Epithelial cell of proximal tubule (primary cell): ENCODE measurements around the gene XPNPEP2. TPM values are rescaled to one million over a fixed set of nuclear protein-coding genes. Genes with fewer than 3 reads are reported as not detected.

ENCODE experiments used
- DNase-seq: peaks from one replicate; pipeline ENCODE4 v3.0.0-alpha.2; 2011; ENCODE audit warnings: low read depth
- H3K4me3 ChIP-seq: 2 replicates; pipeline ENCODE4 v1.5.1; 2011; ENCODE audit warnings: low read depth, mild to moderate bottlenecking, low read length
- CTCF ChIP-seq: conservative IDR thresholded peaks from 2 replicates; pipeline ENCODE4 v1.5.1; 2012; ENCODE audit warnings: low read depth, mild to moderate bottlenecking, low read length
- total RNA-seq: library from RNA; depleted of rRNA; stranded (reverse); fragments of >200 nt; gene quantifications from 2 replicates; pipeline ENCODE4 v1.2.3, GENCODE V29; 2015

The XPNPEP2 gene
- total RNA-seq, 1 donor from 2014 or later: not detected

DNA sequence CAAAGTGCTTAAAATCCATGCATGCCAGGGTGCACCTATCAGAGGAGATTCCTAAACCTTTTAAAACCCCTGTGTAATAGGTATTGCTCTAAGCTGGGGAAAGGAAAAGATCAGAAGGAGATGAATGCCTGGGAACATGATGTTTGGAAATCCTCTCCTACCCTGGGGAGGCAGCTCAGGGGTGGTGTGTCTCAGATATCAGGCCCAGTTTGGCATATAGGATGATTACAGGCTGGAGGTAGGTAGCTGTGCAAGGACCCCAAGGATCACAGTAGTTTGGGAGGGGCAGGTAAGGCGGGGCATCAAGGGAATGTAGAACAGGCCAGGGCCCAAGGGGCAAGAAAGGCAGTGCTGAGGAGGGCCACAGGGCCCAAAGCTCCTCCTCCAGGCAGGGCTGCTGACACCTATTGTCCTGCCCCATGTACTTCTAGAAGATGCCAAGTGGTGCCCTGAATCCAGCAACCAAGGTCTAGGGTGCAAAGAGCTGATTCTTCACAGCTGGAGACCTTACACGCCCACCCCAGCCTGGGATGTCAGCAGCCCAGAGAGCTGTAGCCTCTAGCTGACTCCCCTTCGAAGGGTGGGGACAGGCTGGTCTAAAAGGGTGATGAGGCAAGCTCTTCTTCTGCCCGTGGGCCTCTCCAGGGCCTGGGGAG is 58.6 kb downstream of the XPNPEP2 start:
- no peak for TF ChIP-seq CTCF
- no peak overlapping the region for H3K4me3 ChIP-seq
- no peak for DNase-seq

GRCh38 chrX:129798456-129798855 is 59.7 kb downstream of the XPNPEP2 start:
- DNase-seq: no peak
- H3K4me3 ChIP-seq: no peak overlapping the region
- no peak for TF ChIP-seq CTCF

DNA sequence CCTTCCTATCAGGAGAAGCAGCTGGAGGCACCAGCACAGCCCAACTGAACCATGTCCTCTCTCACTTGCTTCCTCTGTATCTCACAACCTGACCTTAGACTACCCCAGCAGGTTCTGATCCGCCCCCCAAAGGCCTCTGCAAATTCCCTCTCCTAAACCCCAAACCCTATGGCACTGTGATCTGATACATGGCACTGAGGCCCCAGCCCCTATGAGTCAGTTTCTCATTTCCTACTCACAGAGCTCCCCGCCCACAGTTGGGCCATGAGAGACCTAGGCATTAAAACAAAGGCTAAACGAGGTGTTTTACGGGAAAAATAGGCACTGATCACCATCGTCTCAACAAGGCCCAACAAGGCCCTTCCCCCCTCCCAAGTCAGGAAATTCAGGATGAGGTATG is 60.1 kb downstream of the XPNPEP2 start:
- no peak overlapping the region for H3K4me3 ChIP-seq
- no peak for TF ChIP-seq CTCF
- no peak for DNase-seq

- no peak overlapping the region for H3K4me3 ChIP-seq
- no peak for DNase-seq
- TF ChIP-seq CTCF: no peak
Measured at GRCh38 chrX:129800186-129800585, 61.4 kb downstream of the XPNPEP2 start.

DNA sequence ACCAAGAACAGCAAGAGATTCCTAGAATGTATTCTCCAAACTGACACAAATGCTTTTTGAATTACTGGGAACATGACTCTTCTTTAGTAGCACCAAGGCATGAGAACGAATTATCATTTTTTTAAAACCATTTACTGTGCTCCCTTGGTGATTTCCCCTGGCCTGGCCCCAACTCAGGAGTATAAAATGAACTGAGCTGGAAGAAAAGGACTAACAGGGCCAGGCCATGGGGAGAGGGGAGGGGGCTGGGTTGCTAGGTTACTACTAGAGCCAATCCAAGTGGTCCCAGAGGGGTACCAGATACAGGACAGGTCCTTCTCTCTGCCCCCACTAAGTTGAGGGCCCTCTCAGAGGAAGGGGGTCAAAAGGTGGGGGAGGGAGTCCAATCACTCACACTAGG is 64.1 kb downstream of the XPNPEP2 start:
- H3K4me3 ChIP-seq: no peak overlapping the region
- no peak for DNase-seq
- TF ChIP-seq CTCF: no peak

DNA sequence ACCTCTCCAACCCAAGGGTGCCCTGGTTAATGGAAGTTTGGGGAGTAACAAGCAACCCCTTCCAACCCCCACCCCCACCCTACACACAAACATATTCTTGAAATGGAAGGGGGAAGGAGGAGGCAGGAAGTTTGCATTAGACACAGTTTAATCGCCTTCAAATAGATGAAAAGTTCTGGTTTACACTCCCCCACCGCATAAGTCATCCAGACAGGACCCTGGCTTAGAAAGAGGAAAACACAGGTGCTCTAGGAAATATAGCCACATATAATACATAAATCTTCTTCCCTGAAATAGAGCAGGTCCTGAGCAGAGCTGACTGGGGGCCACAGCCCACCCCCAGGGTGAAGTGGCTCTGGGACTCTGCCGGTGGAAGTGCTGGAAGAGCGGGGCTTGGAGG is 66.0 kb downstream of the XPNPEP2 start:
- no peak for TF ChIP-seq CTCF
- DNase-seq: no peak
- no peak overlapping the region for H3K4me3 ChIP-seq

DNA sequence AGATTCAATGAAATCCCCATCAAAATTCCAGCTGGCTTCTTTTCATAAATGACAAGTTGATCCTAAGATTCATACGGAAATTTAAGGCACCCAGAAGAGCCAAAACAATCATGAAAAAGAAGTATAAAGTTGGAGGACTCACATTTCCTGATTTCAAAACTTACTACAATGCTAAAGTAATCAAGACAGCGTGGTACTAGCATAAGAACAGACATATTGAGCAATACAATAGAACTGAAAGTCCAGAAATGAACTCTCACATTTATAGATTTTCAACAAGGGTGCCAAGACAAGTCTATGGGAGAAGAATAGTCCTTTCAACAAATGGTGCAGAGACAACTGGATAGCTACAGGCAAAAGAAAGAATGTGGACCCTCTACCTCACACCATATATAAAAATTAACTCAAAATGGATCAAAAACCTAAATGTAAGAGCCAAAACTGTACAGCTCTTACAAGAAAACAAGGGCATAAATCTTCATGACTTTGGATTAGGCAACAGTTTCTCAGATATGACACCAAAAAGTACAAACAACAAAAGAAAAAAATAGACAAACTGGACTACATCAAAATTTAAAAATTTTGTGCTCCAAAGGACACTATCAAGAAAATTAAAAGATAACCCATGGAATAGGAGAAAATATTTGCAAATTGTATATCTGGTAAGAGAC is 69.5 kb downstream of the XPNPEP2 start:
- H3K4me3 ChIP-seq: no peak overlapping the region
- no peak for TF ChIP-seq CTCF

More for the DNA sequence above, 69.5 kb downstream of the XPNPEP2 start:
- DNase-seq: no peak
